Neural progenitor cell (in vitro differentiated cells): ENCODE data around the gene FAM9A. TPM values are rescaled to one million over a fixed set of nuclear protein-coding genes. Genes with fewer than 3 reads are reported as not detected.

Experiments used
- DNase-seq: peaks from one replicate; pipeline ENCODE4 v3.0.0-alpha.2; 2016; ENCODE audit warnings: low spot score
- H2AFZ ChIP-seq: fragments of 200-600 bp; sonication (generic); replicated peaks from 2 replicates; pipeline ENCODE4 v1.6.1; 2016; ENCODE audit warnings: antibody characterized with exemption
- H3F3A ChIP-seq: fragments of 200-600 bp; sonication (generic); 2 replicates; pipeline ENCODE4 v1.6.1; 2016; ENCODE audit warnings: antibody characterized with exemption, low read depth
- H3K27ac ChIP-seq: fragments of 200-600 bp; sonication (generic); 2 replicates; pipeline ENCODE4 v1.5.1; 2016; ENCODE audit warnings: mild to moderate bottlenecking
- H3K27me3 ChIP-seq: fragments of 200-600 bp; sonication (generic); 2 replicates; pipeline ENCODE4 v1.6.1; 2016; ENCODE audit warnings: mild to moderate bottlenecking, moderate library complexity
- H3K36me3 ChIP-seq: fragments of 200-600 bp; sonication (generic); 2 replicates; pipeline ENCODE4 v1.5.1; 2016
- H3K4me1 ChIP-seq: fragments of 200-600 bp; sonication (generic); 2 replicates; pipeline ENCODE4 v1.6.1; 2016; ENCODE audit warnings: mixed run types
- H3K4me2 ChIP-seq: fragments of 200-600 bp; sonication (generic); 2 replicates; pipeline ENCODE4 v1.6.1; 2016
- H3K4me3 ChIP-seq: fragments of 200-600 bp; sonication (generic); 2 replicates; pipeline ENCODE4 v1.5.1; 2016
- H3K79me2 ChIP-seq: fragments of 200-600 bp; sonication (generic); 2 replicates; pipeline ENCODE4 v1.6.1; 2016; ENCODE audit warnings: low read depth
- H3K9ac ChIP-seq: fragments of 200-600 bp; sonication (generic); 2 replicates; pipeline ENCODE4 v1.6.1; 2016
- H3K9me3 ChIP-seq: fragments of 200-600 bp; sonication (generic); 2 replicates; pipeline ENCODE4 v1.5.1; 2016; ENCODE audit warnings: low read depth
- H4K20me1 ChIP-seq: fragments of 200-600 bp; sonication (generic); 2 replicates; pipeline ENCODE4 v1.6.1; 2016; ENCODE audit warnings: low read depth
- H3K27ac Mint-ChIP-seq: 3 replicates; pipeline ENCODE4 v1.8.0; 2021; ENCODE audit warnings: mixed read lengths
- H3K27me3 Mint-ChIP-seq: 2 replicates; pipeline ENCODE4 v1.8.0; 2022; ENCODE audit warnings: low read depth, mild to moderate bottlenecking, inconsistent platforms, moderate library complexity, mixed read lengths; ENCODE audit not compliant: insufficient read depth
- H3K36me3 Mint-ChIP-seq: 3 replicates; pipeline ENCODE4 v1.8.0; 2021; ENCODE audit warnings: mixed read lengths
- H3K4me1 Mint-ChIP-seq: 3 replicates; pipeline ENCODE4 v1.8.0; 2021; ENCODE audit warnings: mixed read lengths
- H3K4me3 Mint-ChIP-seq: 3 replicates; pipeline ENCODE4 v1.8.0; 2021; ENCODE audit warnings: mild to moderate bottlenecking, moderate library complexity, mixed read lengths
- H3K9me3 Mint-ChIP-seq: 3 replicates; pipeline ENCODE4 v1.8.0; 2020; ENCODE audit warnings: mixed read lengths
- CTCF ChIP-seq: fragments of 200-600 bp; sonication (generic); IDR thresholded peaks from 2 replicates; pipeline ENCODE4 v1.5.1; 2017; ENCODE audit warnings: antibody characterized with exemption, mild to moderate bottlenecking
- EZH2 ChIP-seq: fragments of 200-600 bp; sonication (generic); IDR thresholded peaks from 2 replicates; pipeline ENCODE4 v1.6.1; 2017; ENCODE audit warnings: antibody characterized with exemption, mild to moderate bottlenecking, moderate library complexity
- EZH2phosphoT487 ChIP-seq: fragments of 200-600 bp; sonication (generic); IDR thresholded peaks from 2 replicates; pipeline ENCODE4 v1.6.1; 2017; ENCODE audit warnings: antibody characterized with exemption
- total RNA-seq: library from RNA; depleted of rRNA; stranded (reverse); fragments of >200 nt; gene quantifications from 2 replicates; pipeline ENCODE4 v1.2.3, GENCODE V29; 2015; ENCODE audit warnings: low replicate concordance

Gene FAM9A
- total RNA-seq, 1 donor from 2014 or later = not detected

GRCh38 chrX:8808661-8809060 lies 7.5 kb upstream of the FAM9A start:
- no peaks in the 10 kb centered on the region for H3K9me3 ChIP-seq
- Mint-ChIP-seq H3K27ac (no peak overlapping the region), H3K4me3 (no peak overlapping the region), H3K4me1 (no peaks in the 10 kb centered on the region), H3K27me3 (peaks cover 4% of the 10 kb centered on the region), H3K9me3 (no peaks in the 10 kb centered on the region), H3K36me3 (no peaks in the 10 kb centered on the region)
- no peak overlapping the region for H3K4me3 ChIP-seq
- DNase-seq = no peak
- no peaks in the 10 kb centered on the region for H3K27me3 ChIP-seq
- H3K4me1 ChIP-seq = no peaks in the 10 kb centered on the region
- H3F3A ChIP-seq = no peaks in the 10 kb centered on the region
- H3K36me3 ChIP-seq = no peaks in the 10 kb centered on the region
- H3K79me2 ChIP-seq = no peaks in the 10 kb centered on the region
- H3K9ac ChIP-seq = no peak overlapping the region
- no peak for TF ChIP-seq EZH2phosphoT487
- no peak for TF ChIP-seq EZH2
- TF ChIP-seq CTCF = no peak
- H4K20me1 ChIP-seq = no peaks in the 10 kb centered on the region
- H3K4me2 ChIP-seq = no peak overlapping the region
- H2AFZ ChIP-seq = no peak overlapping the region
- no peak overlapping the region for H3K27ac ChIP-seq

GRCh38 chrX:8805974-8806373 lies 4.8 kb upstream of the FAM9A start:
- Histone ChIP-seq H3K27ac (no peak overlapping the region), H3K9ac (no peak overlapping the region), H3K27me3 (no peaks in the 10 kb centered on the region), H3K4me1 (no peaks in the 10 kb centered on the region), H3K36me3 (no peaks in the 10 kb centered on the region), H3K4me2 (no peak overlapping the region), H3F3A (no peaks in the 10 kb centered on the region), H3K79me2 (no peaks in the 10 kb centered on the region), H3K4me3 (no peak overlapping the region), H3K9me3 (no peaks in the 10 kb centered on the region), H4K20me1 (no peaks in the 10 kb centered on the region), H2AFZ (no peak overlapping the region)
- H3K27me3 Mint-ChIP-seq = peaks cover 2% of the 10 kb centered on the region
- TF ChIP-seq EZH2phosphoT487 (no peak), CTCF (no peak), EZH2 (no peak)
- no peak for DNase-seq
- H3K36me3 Mint-ChIP-seq = no peaks in the 10 kb centered on the region
- no peak overlapping the region for H3K4me3 Mint-ChIP-seq
- H3K9me3 Mint-ChIP-seq = no peaks in the 10 kb centered on the region
- no peak overlapping the region for H3K27ac Mint-ChIP-seq
- H3K4me1 Mint-ChIP-seq = no peaks in the 10 kb centered on the region

- TF ChIP-seq EZH2phosphoT487 (no peak), EZH2 (no peak), CTCF (no peak)
- Mint-ChIP-seq H3K27ac (no peak overlapping the region), H3K9me3 (no peaks in the 10 kb centered on the region), H3K4me1 (no peaks in the 10 kb centered on the region), H3K36me3 (no peaks in the 10 kb centered on the region), H3K4me3 (no peak overlapping the region), H3K27me3 (no peaks in the 10 kb centered on the region)
- no peaks in the 10 kb centered on the region for H3K36me3 ChIP-seq
- no peaks in the 10 kb centered on the region for H3K4me1 ChIP-seq
- H3K4me2 ChIP-seq = no peak overlapping the region
- H3K9me3 ChIP-seq = no peaks in the 10 kb centered on the region
- H4K20me1 ChIP-seq = no peaks in the 10 kb centered on the region
- H3F3A ChIP-seq = no peaks in the 10 kb centered on the region
- no peak overlapping the region for H2AFZ ChIP-seq
- DNase-seq = no peak
- no peaks in the 10 kb centered on the region for H3K79me2 ChIP-seq
- H3K27me3 ChIP-seq = no peaks in the 10 kb centered on the region
- H3K9ac ChIP-seq = no peak overlapping the region
- H3K4me3 ChIP-seq = no peak overlapping the region
- no peak overlapping the region for H3K27ac ChIP-seq
Observed at GRCh38 chrX:8805046-8805445, 3.9 kb upstream of the FAM9A start.
